Measurements from ENCODE around the gene SEMA7A.
"Not testable (repeated sequence)": the region's sequence is repeated elsewhere in the genome, so short reads cannot be mapped to it uniquely, and the experiment has no call there.

SEMA7A gene

GRCh38 chr15:74464897-74465296 lies 31.1 kb upstream of the SEMA7A start:
- TF ChIP-seq, protein P1, sequence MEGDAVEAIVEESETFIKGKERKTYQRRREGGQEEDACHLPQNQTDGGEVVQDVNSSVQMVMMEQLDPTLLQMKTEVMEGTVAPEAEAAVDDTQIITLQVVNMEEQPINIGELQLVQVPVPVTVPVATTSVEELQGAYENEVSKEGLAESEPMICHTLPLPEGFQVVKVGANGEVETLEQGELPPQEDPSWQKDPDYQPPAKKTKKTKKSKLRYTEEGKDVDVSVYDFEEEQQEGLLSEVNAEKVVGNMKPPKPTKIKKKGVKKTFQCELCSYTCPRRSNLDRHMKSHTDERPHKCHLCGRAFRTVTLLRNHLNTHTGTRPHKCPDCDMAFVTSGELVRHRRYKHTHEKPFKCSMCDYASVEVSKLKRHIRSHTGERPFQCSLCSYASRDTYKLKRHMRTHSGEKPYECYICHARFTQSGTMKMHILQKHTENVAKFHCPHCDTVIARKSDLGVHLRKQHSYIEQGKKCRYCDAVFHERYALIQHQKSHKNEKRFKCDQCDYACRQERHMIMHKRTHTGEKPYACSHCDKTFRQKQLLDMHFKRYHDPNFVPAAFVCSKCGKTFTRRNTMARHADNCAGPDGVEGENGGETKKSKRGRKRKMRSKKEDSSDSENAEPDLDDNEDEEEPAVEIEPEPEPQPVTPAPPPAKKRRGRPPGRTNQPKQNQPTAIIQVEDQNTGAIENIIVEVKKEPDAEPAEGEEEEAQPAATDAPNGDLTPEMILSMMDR (conservative IDR thresholded peaks at IDR 0.05; ENCODE audit: low read depth, low read length) = no peak
- no peak for DNase-seq (ENCODE audit: low read depth)
- no peak overlapping the region for H3K4me3 ChIP-seq (ENCODE audit: low read depth, low read length)

DNA sequence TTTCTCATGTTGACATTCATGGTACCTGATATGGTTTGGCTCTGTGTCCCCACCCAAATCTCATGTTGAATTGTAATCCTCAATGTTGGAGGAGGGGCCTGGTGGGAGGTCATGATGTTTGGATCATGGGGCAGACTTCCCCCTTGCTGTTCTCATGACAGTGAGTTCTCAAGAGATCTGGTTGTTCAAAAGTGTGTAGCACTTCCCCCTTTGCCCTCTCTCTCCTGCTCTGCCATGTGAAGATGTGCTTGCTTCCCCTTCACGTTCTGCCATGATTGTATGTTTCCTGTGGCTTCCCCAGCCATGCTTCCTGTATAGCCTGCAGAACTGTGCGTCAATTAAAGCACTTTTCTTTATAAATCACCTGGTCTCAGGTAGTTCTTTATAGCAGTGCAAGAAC lies 30.5 kb upstream of the SEMA7A start:
- TF ChIP-seq, protein P1 (conservative IDR thresholded peaks at IDR 0.05; ENCODE audit: low read depth, low read length) = no peak
- H3K4me3 ChIP-seq (ENCODE audit: low read depth, low read length) = no peak overlapping the region
- no peak for DNase-seq (ENCODE audit: low read depth)

- no peak overlapping the region for H3K4me3 ChIP-seq (ENCODE audit: low read depth, low read length)
- TF ChIP-seq, protein P1 (conservative IDR thresholded peaks at IDR 0.05; ENCODE audit: low read depth, low read length) = no peak
- DNase-seq (ENCODE audit: low read depth) = no peak
Observed at GRCh38 chr15:74463634-74464033, 29.9 kb upstream of the SEMA7A start.

DNA sequence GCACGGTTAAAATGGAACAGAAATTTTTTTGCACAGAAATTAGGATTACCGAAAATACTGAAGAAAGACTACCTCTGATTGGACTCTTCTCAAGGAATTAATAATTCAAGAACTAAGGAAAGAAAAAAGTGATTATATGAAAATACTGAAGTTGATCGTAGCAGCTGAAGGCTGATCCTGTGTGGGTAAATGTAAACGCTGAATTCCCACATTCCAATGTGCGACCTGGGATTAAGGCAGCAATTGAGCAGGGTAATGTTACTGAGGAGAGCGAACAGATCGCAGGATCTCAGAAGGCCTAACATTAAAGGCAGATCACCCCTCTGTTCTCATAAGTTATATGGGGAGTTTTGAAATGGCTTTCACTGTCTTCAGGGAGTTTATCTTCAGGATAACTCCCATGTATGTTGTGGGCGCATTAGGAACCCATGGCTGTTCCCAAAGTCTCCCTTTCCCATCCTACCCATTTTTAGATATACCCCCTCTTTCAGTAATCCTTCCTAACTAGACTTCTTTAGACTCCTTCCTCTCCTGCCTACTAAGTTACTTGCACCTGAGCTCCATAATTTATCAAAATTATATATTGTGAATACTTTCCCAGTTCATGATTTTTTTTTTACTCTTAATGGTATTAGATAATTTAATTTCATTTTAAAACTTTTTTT lies 28.2 kb upstream of the SEMA7A start:
- TF ChIP-seq, protein P1 (conservative IDR thresholded peaks at IDR 0.05; ENCODE audit: low read depth, low read length) = no peak
- H3K4me3 ChIP-seq (ENCODE audit: low read depth, low read length) = peak overlapping the region; percentile 94
- DNase-seq (ENCODE audit: low read depth) = no peak

GRCh38 chr15:74460871-74461846 lies 27.4 kb upstream of the SEMA7A start, which contains the start of gene UBL7:
UBL7 (minus strand) TSS chr15:74461160; CDS start chr15:74458867, 2,293 bp downstream.
- DNase-seq (ENCODE audit: low read depth) = peak; percentile 97
- H3K4me3 ChIP-seq (ENCODE audit: low read depth, low read length) = peak within 1 kb of the TSS; percentile 94
- TF ChIP-seq, protein P1 (conservative IDR thresholded peaks at IDR 0.05; ENCODE audit: low read depth, low read length) = peak; percentile 34

DNA sequence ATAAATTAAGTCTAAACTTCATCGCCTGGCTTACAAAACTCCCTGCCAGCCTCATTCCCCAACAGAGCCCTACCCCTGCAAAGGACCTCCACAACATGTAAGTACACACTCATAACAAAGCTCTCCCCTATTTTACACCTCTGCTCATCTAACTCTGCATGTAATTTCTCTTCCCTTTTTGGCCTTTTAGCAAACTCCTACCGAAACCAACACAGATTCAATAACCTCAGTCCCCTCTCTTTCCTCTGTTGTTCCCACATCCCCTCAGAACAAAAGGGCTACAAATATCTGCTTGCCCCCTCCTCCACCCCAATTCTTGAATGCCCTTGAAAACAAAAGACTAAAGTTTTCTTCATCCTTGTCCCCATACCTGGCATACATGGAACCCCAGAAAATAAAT lies 26.5 kb upstream of the SEMA7A start:
- H3K4me3 ChIP-seq (ENCODE audit: low read depth, low read length) = peak overlapping the region; percentile 94
- no peak for DNase-seq (ENCODE audit: low read depth)
- TF ChIP-seq, protein P1 (conservative IDR thresholded peaks at IDR 0.05; ENCODE audit: low read depth, low read length) = no peak

GRCh38 chr15:74459798-74460197 lies 26.0 kb upstream of the SEMA7A start:
- not testable (repeated sequence) for DNase-seq (ENCODE audit: low read depth); H3K4me3 ChIP-seq (ENCODE audit: low read depth, low read length)

All from choroid plexus epithelial cell (primary cell).